Hypothalamus (tissue), 51 donors: ENCODE data around the gene ACTG2.
"Not testable (repeated sequence)": the region's sequence is repeated elsewhere in the genome, so short reads cannot be mapped to it uniquely, and the experiment has no call there.

Experiments used
- DNase-seq, 51 donors: peaks; one replicate each; lab custom pipeline; 2025; lab: John Stamatoyannopoulos, UW

The ACTG2 gene

GRCh38 chr2:73892631-73893329 is at the start of gene ACTG2:
Gene ACTG2, plus strand, starts transcription at chr2:73893008. Its CDS starts 8,304 bp downstream, at chr2:73901312.
- no peak for DNase-seq

- no peak for DNase-seq
Measured at GRCh38 chr2:73844087-73844486, 48.7 kb upstream of the ACTG2 start.

- no peak for DNase-seq
Measured at GRCh38 chr2:73850009-73850408, 42.8 kb upstream of the ACTG2 start.

- DNase-seq: no peak
Measured at GRCh38 chr2:73851274-73851673, 41.5 kb upstream of the ACTG2 start.

GRCh38 chr2:73852020-73852419 is 40.8 kb upstream of the ACTG2 start:
- DNase-seq: peak in 1 of 51 donors; percentile 20

GRCh38 chr2:73855526-73855925 is 37.3 kb upstream of the ACTG2 start:
- DNase-seq: no peak

GRCh38 chr2:73856214-73856613 is 36.6 kb upstream of the ACTG2 start:
- DNase-seq: no peak

- DNase-seq: peak in 1 of 51 donors; percentile 29
Measured at GRCh38 chr2:73859721-73860586, 32.9 kb upstream of the ACTG2 start.

- no peak for DNase-seq
Measured at GRCh38 chr2:73862987-73863386, 29.8 kb upstream of the ACTG2 start.

- no peak for DNase-seq
Measured at GRCh38 chr2:73868204-73868978, 24.4 kb upstream of the ACTG2 start.

- peak in 8 of 51 donors; percentile 1 to 32 (median 8) for DNase-seq
Measured at GRCh38 chr2:73870084-73870483, 22.7 kb upstream of the ACTG2 start.

GRCh38 chr2:73877071-73877802 is 15.6 kb upstream of the ACTG2 start:
- DNase-seq: no peak

GRCh38 chr2:73877984-73878383 is 14.8 kb upstream of the ACTG2 start:
- not testable (repeated sequence) for DNase-seq

GRCh38 chr2:73885406-73885805 is 7.4 kb upstream of the ACTG2 start:
- DNase-seq: no peak

GRCh38 chr2:73886357-73886756 is 6.5 kb upstream of the ACTG2 start:
- no peak for DNase-seq

GRCh38 chr2:73887596-73888353 is 5.0 kb upstream of the ACTG2 start:
- DNase-seq: not testable (repeated sequence)

- no peak for DNase-seq
Measured at GRCh38 chr2:73888388-73888787, 4.4 kb upstream of the ACTG2 start.

- DNase-seq: no peak
Measured at GRCh38 chr2:73889206-73889605, 3.6 kb upstream of the ACTG2 start.

GRCh38 chr2:73890301-73891092 is 2.3 kb upstream of the ACTG2 start:
- DNase-seq: no peak
